Fibroblast of lung (primary cell): ENCODE data around the gene BTRC. TPM values are rescaled to one million over a fixed set of nuclear protein-coding genes. Genes with fewer than 3 reads are reported as not detected.

Experiments used
- DNase-seq, 2 donors: peaks; one replicate each; pipeline versions ENCODE4 v3.0.0 to v3.0.0-alpha.2; 2010; ENCODE audit warnings: low read depth in 2 of 2
- H2AFZ ChIP-seq: 2 replicates; pipeline ENCODE4 v1.5.1; 2012; ENCODE audit warnings: low read length, control low read depth, inconsistent platforms
- H3K27ac ChIP-seq: 2 replicates; pipeline ENCODE4 v1.5.1; 2011; ENCODE audit warnings: low read length, control low read depth; ENCODE audit not compliant: insufficient read depth
- H3K27me3 ChIP-seq: 2 replicates; pipeline ENCODE4 v1.5.1; 2011; ENCODE audit warnings: mild to moderate bottlenecking, low read length; ENCODE audit not compliant: control insufficient read depth, insufficient read depth
- H3K36me3 ChIP-seq: 2 replicates; pipeline ENCODE4 v1.5.1; 2011; ENCODE audit warnings: low read length; ENCODE audit not compliant: control insufficient read depth, insufficient read depth
- H3K4me1 ChIP-seq: 2 replicates; pipeline ENCODE4 v1.5.1; 2011; ENCODE audit warnings: low read length; ENCODE audit not compliant: control insufficient read depth, insufficient read depth; ENCODE audit errors: extremely low read depth
- H3K4me2 ChIP-seq: 2 replicates; pipeline ENCODE4 v1.5.1; 2011; ENCODE audit warnings: low read length, control low read depth; ENCODE audit not compliant: insufficient read depth; ENCODE audit errors: extremely low read depth
- H3K4me3 ChIP-seq, 4 experiments: fragments of 200-600 bp in 1 of 4; sonication (generic) in 1 of 4; replicated peaks in 1 of 4; 2 replicates each; pipeline ENCODE4 v1.5.1; 2011 to 2016; ENCODE audit warnings: low read length in 4 of 4, low read depth in 3 of 4, mild to moderate bottlenecking in 3 of 4, control low read depth in 2 of 4, inconsistent platforms in 1 of 4, mixed read lengths in 1 of 4; ENCODE audit not compliant: insufficient read depth in 1 of 4; ENCODE audit errors: control extremely low read depth in 1 of 4
- H3K79me2 ChIP-seq: 2 replicates; pipeline ENCODE4 v1.5.1; 2012; ENCODE audit warnings: mild to moderate bottlenecking, low read length, inconsistent platforms; ENCODE audit not compliant: control insufficient read depth, insufficient read depth
- H3K9ac ChIP-seq: 2 replicates; pipeline ENCODE4 v1.5.1; 2011; ENCODE audit warnings: mild to moderate bottlenecking, low read length, control low read depth; ENCODE audit not compliant: insufficient read depth
- H3K9me3 ChIP-seq: 2 replicates; pipeline ENCODE4 v1.5.1; 2012; ENCODE audit warnings: low read depth, low read length; ENCODE audit not compliant: control insufficient read depth, insufficient read depth
- H4K20me1 ChIP-seq: 2 replicates; pipeline ENCODE4 v1.5.1; 2011; ENCODE audit warnings: low read length; ENCODE audit not compliant: control insufficient read depth, insufficient read depth; ENCODE audit errors: extremely low read depth
- EZH2 ChIP-seq: IDR thresholded peaks from 2 replicates; pipeline ENCODE4 v1.5.1; 2012; ENCODE audit warnings: low read length, control low read depth, mild to moderate bottlenecking; ENCODE audit errors: missing control alignments
- polyA plus RNA-seq, 2 donors: library from polyadenylated mRNA; depleted of rRNA in 1 of 2; stranded (reverse) in 1 of 2; unstranded in 1 of 2; fragments of >200 nt; gene quantifications; 2 replicates each; pipeline ENCODE4 v1.2.1, GENCODE V29; 2011 to 2012; ENCODE audit warnings: missing spikeins in 1 of 2
- total RNA-seq: library from RNA; depleted of rRNA; stranded (reverse); fragments of >200 nt; gene quantifications from 2 replicates; pipeline ENCODE4 v1.2.1, GENCODE V29; 2014
- TF ChIP-seq, protein P1 (sequence below), 2 donors: IDR thresholded peaks in 1 of 2; conservative IDR thresholded peaks in 1 of 2; 1 replicate in 1 of 2; 2 replicates in 1 of 2; pipeline ENCODE4 v1.5.1; 2011 to 2012; ENCODE audit warnings: low read length in 2 of 2, control low read depth in 1 of 2, inconsistent platforms in 1 of 2, low read depth in 1 of 2, mild to moderate bottlenecking in 1 of 2

BTRC gene
- total and polyA plus RNA-seq, 2 donors (not counting 1 experiment from before 2014, with no cell fraction given), result 9.2 to 10.9 TPM

DNA sequence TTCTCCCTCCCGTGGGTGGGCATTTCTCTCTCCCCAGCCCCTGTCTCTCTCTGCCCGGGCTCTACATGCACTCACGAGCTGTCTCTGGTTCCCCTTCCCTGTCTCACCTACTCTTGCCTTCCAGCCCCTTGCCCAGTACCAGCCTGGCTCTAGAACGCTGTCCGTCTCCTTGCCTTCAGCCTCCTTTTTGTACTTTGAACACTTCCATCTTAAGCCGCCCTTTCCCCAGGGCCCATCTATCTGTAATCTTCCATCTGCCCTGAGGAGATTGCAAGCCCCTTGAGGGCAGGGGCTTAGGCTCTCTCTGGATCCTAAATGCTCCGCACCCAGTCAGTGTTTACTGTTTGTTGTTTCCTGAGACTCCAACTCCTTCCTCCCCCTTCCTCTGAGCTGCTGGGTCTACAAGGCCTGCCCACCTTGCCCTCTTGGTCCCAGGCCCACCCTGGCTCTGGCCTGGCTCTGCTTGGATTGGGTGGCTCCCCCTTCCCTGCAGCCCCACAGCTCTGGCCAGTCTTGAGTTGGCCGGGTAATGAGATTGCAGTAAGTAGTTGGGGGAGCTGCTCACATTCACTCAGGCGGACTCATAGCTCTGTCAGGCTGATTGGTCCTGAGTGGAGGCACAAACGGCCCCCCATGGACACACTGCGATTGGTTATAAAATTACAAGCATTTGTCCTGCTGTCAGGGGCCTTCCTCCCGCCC lies 205.8 kb downstream of the BTRC start:
- Histone ChIP-seq H3K9ac (no peak overlapping the region), H3K36me3 (no peaks in the 10 kb centered on the region), H3K27ac (no peak overlapping the region), H3K4me1 (no peaks in the 10 kb centered on the region), H3K27me3 (no peaks in the 10 kb centered on the region), H3K4me3 (no peak overlapping the region), H3K9me3 (no peaks in the 10 kb centered on the region), H2AFZ (no peak overlapping the region), H4K20me1 (no peaks in the 10 kb centered on the region), H3K79me2 (no peaks in the 10 kb centered on the region), H3K4me2 (no peak overlapping the region)
- no peak for DNase-seq
- TF ChIP-seq EZH2, result no peak
- TF ChIP-seq, protein P1, sequence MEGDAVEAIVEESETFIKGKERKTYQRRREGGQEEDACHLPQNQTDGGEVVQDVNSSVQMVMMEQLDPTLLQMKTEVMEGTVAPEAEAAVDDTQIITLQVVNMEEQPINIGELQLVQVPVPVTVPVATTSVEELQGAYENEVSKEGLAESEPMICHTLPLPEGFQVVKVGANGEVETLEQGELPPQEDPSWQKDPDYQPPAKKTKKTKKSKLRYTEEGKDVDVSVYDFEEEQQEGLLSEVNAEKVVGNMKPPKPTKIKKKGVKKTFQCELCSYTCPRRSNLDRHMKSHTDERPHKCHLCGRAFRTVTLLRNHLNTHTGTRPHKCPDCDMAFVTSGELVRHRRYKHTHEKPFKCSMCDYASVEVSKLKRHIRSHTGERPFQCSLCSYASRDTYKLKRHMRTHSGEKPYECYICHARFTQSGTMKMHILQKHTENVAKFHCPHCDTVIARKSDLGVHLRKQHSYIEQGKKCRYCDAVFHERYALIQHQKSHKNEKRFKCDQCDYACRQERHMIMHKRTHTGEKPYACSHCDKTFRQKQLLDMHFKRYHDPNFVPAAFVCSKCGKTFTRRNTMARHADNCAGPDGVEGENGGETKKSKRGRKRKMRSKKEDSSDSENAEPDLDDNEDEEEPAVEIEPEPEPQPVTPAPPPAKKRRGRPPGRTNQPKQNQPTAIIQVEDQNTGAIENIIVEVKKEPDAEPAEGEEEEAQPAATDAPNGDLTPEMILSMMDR (conservative IDR thresholded peaks at IDR 0.05 in 1 of 2, IDR thresholded peaks at IDR 0.05 in 1 of 2; ENCODE audit: low read depth in 1 of 2, low read length in 2 of 2), result no peak

DNA sequence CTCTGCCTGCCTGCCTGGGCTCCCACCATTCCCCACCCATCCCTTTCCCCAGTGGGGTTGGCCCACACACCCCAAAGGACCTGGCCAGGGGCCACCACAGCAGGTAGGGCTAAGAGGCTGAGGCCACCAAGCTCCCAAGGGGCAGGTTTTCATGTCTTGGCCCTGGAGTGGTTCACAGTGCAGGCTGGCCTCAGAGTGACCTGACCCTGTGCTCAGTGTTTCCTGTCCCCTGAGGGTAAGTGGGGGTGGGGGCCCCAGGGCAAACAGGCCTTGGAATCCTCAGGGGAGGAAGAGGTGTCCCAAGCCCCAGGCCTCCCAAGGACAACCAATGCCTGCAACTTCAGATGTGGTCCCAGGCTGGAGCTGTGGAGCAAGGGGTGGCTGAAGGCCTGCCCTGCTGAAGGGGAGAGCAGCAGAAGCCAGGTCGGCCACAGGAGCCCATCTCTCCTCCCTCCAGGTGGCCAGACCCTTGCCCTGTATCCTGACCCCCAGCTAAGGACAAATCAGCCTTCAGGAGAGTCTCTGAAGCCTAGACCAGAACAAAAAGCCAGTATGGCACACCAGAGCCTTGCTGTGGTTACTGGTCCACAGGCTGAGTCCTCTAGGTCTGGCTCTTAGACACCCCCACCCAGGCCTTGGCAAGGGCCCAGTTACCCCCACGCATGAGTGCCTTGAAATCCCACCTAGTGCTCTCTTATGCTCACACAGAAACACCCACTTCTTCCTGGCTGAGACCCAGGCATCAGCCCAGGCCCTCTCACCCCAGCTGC lies 206.5 kb downstream of the BTRC start:
- Histone ChIP-seq H3K27ac (no peak overlapping the region), H3K27me3 (peaks cover 3% of the 10 kb centered on the region), H4K20me1 (no peaks in the 10 kb centered on the region), H2AFZ (no peak overlapping the region), H3K9me3 (no peaks in the 10 kb centered on the region), H3K36me3 (no peaks in the 10 kb centered on the region), H3K4me1 (no peaks in the 10 kb centered on the region), H3K9ac (no peak overlapping the region), H3K4me2 (no peak overlapping the region), H3K4me3 (no peak overlapping the region), H3K79me2 (no peaks in the 10 kb centered on the region)
- DNase-seq, result no peak
- no peak for TF ChIP-seq EZH2
- TF ChIP-seq, protein P1 (conservative IDR thresholded peaks at IDR 0.05 in 1 of 2, IDR thresholded peaks at IDR 0.05 in 1 of 2; ENCODE audit: low read depth in 1 of 2, low read length in 2 of 2), result no peak

DNA sequence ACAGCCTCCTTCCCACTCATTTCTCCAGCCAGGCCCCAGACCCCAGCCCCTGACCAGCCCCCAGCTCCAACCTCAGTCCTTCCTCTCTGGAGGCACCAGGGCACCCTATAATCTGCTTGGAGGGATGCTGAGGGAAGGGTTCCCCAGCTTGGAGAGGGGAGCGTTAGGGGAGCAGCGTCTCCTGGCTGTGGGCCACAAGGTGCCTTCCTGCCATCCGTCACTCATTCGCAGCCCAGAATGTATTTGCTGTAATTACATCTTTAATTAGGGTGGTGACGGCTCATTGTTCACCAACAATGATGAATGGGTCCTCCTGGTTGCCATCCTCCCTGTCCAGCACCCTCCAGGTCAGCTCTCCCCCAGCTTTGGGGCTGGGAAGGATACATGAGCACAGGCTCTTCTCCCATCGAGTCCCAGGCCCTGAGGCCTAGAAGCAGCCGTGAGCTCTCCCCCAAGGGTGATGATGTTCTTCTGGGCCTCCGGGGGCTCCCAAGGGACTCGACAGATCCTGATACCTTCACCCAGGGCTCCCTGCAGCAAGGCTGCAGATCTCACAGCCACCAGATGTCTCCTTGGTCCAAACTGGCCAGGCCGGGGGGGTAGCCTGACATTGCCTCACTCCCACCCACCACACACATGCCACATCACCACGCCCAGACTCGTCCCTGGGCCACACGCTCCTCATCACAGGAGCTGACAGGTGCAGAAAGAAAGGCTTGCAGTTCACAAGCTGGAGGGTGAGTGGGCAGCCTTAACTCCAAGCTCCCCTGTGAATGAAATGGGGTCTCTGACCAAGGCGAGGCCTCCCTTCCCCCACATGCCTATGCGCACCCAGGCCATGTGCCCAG lies 207.3 kb downstream of the BTRC start:
- H3K36me3 ChIP-seq, result no peaks in the 10 kb centered on the region
- no peak overlapping the region for H3K4me3 ChIP-seq
- H4K20me1 ChIP-seq, result no peaks in the 10 kb centered on the region
- H3K27ac ChIP-seq, result no peak overlapping the region
- peaks cover 10% of the 10 kb centered on the region for H3K27me3 ChIP-seq
- no peak overlapping the region for H3K9ac ChIP-seq
- no peak for TF ChIP-seq EZH2
- TF ChIP-seq, protein P1 (conservative IDR thresholded peaks at IDR 0.05 in 1 of 2, IDR thresholded peaks at IDR 0.05 in 1 of 2; ENCODE audit: low read depth in 1 of 2, low read length in 2 of 2), result no peak
- H2AFZ ChIP-seq, result no peak overlapping the region
- no peaks in the 10 kb centered on the region for H3K9me3 ChIP-seq
- H3K79me2 ChIP-seq, result no peaks in the 10 kb centered on the region
- H3K4me2 ChIP-seq, result no peak overlapping the region
- no peaks in the 10 kb centered on the region for H3K4me1 ChIP-seq
- no peak for DNase-seq
